HG03175 (cell line): Measurements from ENCODE around the gene TSHR.

Experiments
- ATAC-seq: cut with Tn5 transposase; IDR thresholded peaks from one replicate; pipeline ENCODE4 v1.9.1; 2021; ENCODE audit warnings: mild to moderate bottlenecking, moderate library complexity; ENCODE audit not compliant: unreplicated experiment

The TSHR gene

GRCh38 chr14:81125536-81125935 lies 170.1 kb downstream of the TSHR start:
- ATAC-seq: no peak

GRCh38 chr14:81127785-81128184 lies 172.4 kb downstream of the TSHR start:
- no peak for ATAC-seq

DNA sequence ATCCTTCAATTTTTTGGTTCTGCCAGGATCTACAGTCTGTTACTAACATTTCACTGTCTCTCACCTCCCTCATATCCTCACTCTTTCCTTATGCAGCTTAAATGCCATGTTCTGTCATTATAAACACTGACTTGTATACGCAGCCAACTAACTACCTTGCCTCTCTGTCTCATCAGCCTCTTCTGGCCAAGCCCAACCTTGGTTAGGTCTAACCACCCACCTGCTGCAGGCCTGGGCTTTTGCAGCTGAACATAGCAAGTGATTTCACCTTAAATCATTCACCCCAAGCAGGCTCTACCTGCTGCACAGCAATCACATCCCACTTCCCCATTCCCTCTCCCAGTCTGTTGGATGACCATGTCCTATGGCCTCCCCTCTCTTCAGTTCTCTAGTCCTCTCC lies 173.8 kb downstream of the TSHR start:
- ATAC-seq: no peak

- ATAC-seq: no peak
Measured at GRCh38 chr14:81132468-81132867, 177.0 kb downstream of the TSHR start.

GRCh38 chr14:81133400-81133799 lies 178.0 kb downstream of the TSHR start:
- no peak for ATAC-seq

GRCh38 chr14:81137316-81137715 lies 181.9 kb downstream of the TSHR start:
- ATAC-seq: no peak

- ATAC-seq: no peak
Measured at GRCh38 chr14:81138429-81138828, 183.0 kb downstream of the TSHR start.

GRCh38 chr14:81141426-81141825 lies 186.0 kb downstream of the TSHR start:
- ATAC-seq: no peak

DNA sequence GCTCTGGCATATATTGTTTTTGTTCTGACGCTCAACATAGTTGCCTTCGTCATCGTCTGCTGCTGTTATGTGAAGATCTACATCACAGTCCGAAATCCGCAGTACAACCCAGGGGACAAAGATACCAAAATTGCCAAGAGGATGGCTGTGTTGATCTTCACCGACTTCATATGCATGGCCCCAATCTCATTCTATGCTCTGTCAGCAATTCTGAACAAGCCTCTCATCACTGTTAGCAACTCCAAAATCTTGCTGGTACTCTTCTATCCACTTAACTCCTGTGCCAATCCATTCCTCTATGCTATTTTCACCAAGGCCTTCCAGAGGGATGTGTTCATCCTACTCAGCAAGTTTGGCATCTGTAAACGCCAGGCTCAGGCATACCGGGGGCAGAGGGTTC lies 188.4 kb downstream of the TSHR start:
- ATAC-seq: no peak

DNA sequence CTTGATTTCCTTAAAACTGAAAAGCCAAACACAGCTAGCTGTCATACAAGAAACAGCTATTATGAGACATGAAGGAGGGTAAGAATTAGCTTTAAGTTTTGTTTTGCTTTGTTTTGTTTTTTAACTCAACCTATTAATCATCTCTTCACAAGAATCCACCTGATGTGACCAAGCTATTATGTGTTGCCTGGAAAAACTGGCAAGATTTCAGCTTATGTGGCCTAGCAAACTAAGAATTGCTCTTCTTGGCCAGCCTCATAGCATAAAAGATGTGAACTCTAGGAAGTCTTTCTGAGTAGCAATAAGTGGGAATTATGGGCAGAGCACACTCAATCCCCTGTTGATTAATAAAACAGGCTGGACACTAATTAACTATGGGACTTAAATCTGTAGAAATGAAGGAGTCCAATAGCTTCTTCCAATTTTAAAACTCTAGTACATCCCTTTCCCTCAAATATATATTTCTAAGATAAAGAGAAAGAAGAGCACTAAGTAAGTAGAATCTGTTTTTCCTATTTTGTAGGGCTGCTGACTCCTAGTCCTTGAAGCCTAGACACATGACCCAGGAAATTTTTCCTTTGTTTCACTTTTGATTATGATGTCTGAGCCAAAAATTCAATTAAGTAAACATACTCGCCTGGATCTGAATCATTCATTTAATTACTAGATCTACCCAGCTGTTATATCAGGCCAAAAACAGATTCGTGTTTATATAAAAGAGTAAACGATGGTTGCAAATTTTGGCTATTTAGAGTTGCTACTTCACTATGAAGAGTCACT lies 189.6 kb downstream of the TSHR start:
- ATAC-seq: no peak

DNA sequence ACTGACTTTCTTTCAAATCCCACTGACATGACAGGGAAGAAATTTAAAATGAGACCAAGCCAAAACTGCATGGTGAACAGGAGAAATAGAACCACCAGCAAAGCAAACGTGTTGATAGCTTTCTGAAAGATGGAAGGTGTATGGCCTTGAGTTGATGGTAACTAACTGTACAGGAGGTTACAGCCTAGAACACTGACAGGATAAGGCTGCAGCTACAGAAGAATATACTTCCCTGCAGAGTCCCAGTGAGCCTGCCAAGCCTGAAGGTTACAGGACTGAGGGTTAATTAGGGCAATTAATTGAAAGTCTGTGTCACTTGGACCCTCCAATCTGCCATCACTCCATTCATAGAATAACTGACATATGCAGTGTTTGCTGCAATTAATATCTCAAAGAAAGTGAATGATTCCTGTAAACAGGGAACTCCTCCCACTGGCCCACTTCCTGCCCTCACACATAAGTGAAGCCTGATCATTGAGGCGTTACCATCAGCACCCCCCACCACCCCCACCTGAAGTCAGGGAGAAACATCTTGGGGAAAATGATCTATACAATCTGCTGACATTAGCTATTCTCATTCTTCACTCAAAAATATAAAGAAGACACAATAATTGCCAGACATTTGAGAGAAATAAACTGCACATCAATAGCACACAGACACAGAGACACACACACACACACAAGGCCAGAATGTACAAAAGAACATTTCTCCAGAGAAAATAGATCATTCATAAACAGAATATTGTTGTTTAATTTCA lies 191.9 kb downstream of the TSHR start:
- ATAC-seq: peak; percentile 62

GRCh38 chr14:81148635-81149034 lies 193.2 kb downstream of the TSHR start:
- ATAC-seq: no peak

DNA sequence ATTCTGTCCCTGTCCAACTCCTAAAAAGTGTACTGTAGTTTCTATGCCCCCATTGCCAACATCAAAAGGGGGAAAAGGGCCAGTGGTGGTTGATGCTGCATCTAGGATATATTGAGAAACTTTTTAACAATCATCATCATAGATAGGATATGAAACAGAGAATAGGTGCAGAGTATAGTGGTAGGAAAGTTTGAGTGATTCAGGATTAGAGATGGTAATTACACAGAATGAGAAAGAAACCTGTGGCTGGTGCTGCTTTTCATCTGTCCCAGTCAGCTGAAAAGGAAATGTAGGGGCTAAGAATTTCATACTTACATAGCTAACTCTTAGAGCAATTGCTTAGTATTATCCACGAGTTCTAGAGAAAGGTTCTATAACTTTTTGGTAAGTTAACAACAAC lies 197.8 kb downstream of the TSHR start:
- ATAC-seq: no peak

DNA sequence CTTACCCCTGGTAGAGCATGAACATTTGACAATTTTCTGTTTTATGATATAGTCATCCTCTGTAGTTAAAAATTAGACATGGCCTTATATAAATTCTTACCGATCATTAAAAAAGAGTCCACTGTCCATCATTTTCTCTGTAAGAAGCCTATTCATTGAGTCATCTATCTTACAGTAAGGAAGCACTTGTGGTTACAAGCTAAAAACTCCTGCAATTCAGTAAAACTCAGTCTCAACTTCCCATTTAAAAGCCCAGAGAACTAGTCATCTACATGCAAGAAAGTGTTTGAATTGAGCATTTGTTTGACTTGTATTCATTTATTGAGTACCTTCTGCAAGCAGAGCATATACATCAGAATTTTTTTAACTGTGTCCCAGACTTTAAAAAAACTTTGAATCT lies 202.0 kb downstream of the TSHR start:
- ATAC-seq: no peak

DNA sequence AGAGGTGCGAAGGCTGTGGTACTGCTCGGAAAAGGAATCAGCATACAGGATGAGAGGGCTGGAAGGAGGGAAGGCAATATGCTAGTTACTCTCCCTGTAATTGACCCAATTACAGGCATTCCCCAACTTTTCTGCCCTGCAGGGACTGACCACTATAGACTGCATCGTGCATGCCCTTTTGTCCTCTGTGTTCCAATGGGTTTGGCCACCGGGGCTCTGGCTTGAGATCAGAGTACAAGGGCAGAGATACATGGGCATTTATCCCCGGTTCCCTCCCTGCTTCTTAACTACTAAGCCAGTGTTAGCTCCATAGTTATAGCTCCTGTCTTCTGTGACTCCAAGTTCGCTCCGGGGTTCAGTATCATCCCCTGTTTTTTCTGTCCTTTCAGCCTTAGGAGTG lies 205.7 kb downstream of the TSHR start:
- no peak for ATAC-seq

- ATAC-seq: no peak
Measured at GRCh38 chr14:81161749-81162148, 206.3 kb downstream of the TSHR start.

GRCh38 chr14:81162941-81163340 lies 207.5 kb downstream of the TSHR start:
- no peak for ATAC-seq

DNA sequence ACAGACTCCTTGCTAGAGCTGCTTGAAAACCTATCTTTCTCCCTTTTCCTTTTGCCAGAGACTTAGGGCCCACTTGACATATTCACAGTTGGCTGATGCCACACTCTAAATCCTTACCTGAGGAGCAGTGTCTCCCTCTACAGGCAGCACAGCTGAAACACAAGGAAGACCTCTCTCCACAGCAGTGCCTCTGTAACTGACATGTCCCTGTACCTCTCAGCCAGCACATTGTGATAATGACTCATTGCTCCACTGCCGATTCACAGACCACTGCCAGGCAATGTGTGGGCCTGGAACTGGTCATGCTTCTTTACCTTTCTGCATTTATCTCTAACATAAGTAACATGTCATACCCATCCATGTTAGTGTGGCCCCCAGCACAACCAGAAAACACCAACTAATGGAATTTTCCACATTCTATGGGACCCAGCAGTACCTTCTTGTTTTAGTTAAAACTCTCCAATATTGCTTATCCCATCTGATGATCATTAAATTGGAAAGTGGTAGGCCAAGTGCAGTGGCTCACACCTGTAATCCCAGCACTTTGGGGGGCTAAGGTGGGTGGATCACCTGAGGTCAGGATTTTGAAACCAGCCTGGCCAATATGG lies 208.8 kb downstream of the TSHR start:
- peak; percentile 91 for ATAC-seq

GRCh38 chr14:81165188-81165587 lies 209.8 kb downstream of the TSHR start:
- no peak for ATAC-seq

- ATAC-seq: no peak
Measured at GRCh38 chr14:81166121-81166520, 210.7 kb downstream of the TSHR start.

DNA sequence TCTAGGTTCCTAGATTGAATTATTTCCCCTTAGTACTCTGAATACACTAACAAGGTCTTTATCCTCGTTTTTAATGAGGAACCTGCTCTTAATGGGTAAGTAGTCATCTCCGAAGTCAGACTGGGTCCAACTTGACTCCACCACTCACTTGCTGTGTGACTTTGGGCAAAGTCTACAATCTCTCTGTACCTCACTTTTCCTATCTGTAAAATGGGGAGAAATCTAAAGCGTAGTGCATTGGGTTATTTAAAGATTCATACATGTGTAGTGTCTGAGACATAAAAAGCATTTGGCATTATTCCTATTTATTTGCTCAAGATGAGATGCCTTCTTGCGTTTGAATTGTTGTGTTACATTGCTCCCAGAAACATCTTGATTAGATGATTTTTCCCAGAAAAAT lies 213.8 kb downstream of the TSHR start:
- ATAC-seq: no peak

GRCh38 chr14:81169711-81170103 lies 214.3 kb downstream of the TSHR start:
- peak; percentile 23 for ATAC-seq
